NCI-H748 treated with DMSO at 0.1 percent for 48 hours (cell line): ENCODE data around the gene PTGDS.

ENCODE experiments used
- DNase-seq: peaks from one replicate; lab custom pipeline; 2025; lab: John Stamatoyannopoulos, UW

Gene PTGDS

GRCh38 chr9:136977223-136977622 is at the start of gene PTGDS:
TSS of gene PTGDS (plus strand) at chr9:136977504. CDS start at chr9:136977579, 75 bp downstream.
- DNase-seq, result no peak

- no peak for DNase-seq
Observed at GRCh38 chr9:136928591-136928990, 48.7 kb upstream of the PTGDS start.

GRCh38 chr9:136930014-136930413 is 47.3 kb upstream of the PTGDS start:
- no peak for DNase-seq

GRCh38 chr9:136931611-136932130 is 45.6 kb upstream of the PTGDS start:
- no peak for DNase-seq

- no peak for DNase-seq
Observed at GRCh38 chr9:136934277-136934676, 43.0 kb upstream of the PTGDS start.

- no peak for DNase-seq
Observed at GRCh38 chr9:136935651-136936050, 41.7 kb upstream of the PTGDS start.

GRCh38 chr9:136936645-136937170 is 40.6 kb upstream of the PTGDS start:
- no peak for DNase-seq

- no peak for DNase-seq
Observed at GRCh38 chr9:136937186-136938001, 39.9 kb upstream of the PTGDS start.

- no peak for DNase-seq
Observed at GRCh38 chr9:136939431-136939995, 37.8 kb upstream of the PTGDS start.

GRCh38 chr9:136939996-136940525 is 37.2 kb upstream of the PTGDS start:
- DNase-seq, result no peak

GRCh38 chr9:136940526-136941230 is 36.6 kb upstream of the PTGDS start:
- DNase-seq, result no peak

- DNase-seq, result no peak
Observed at GRCh38 chr9:136941231-136942111, 35.8 kb upstream of the PTGDS start.

GRCh38 chr9:136942112-136942880 is 35.0 kb upstream of the PTGDS start:
- DNase-seq, result no peak

- DNase-seq, result no peak
Observed at GRCh38 chr9:136942881-136943230, 34.4 kb upstream of the PTGDS start.

GRCh38 chr9:136943291-136944211 is 33.8 kb upstream of the PTGDS start:
- DNase-seq, result no peak

- DNase-seq, result no peak
Observed at GRCh38 chr9:136944212-136944518, 33.1 kb upstream of the PTGDS start.

- peak; percentile 88 for DNase-seq
Observed at GRCh38 chr9:136944519-136945332, 32.6 kb upstream of the PTGDS start, which contains the start of the genes C8G and FBXW5. TSS of gene C8G (plus strand) at chr9:136945243. CDS start at chr9:136945321, 78 bp downstream. TSS of gene FBXW5 (minus strand) at chr9:136944738. CDS start at chr9:136944083, 655 bp downstream.
